Right atrium auricular region (tissue), 2 donors: ENCODE results near the gene GARIN5B. TPM values are rescaled to one million over a fixed set of nuclear protein-coding genes. Genes with fewer than 3 reads are reported as not detected.

Experiments
- DNase-seq: peaks from one replicate; pipeline ENCODE4 v3.0.0-alpha.2; 2019; ENCODE audit warnings: low spot score
- H3K27ac ChIP-seq, 2 donors: fragments of 200-600 bp; sonication (generic); 1 replicate in 1 of 2; 2 replicates in 1 of 2; pipeline ENCODE4 v1.5.1; 2016 to 2019
- H3K27me3 ChIP-seq, 2 donors: fragments of 200-600 bp; sonication (generic); one replicate each; pipeline versions ENCODE4 v1.5.1 to v1.6.0; 2017 to 2019
- H3K36me3 ChIP-seq: fragments of 200-600 bp; sonication (generic); one replicate; pipeline ENCODE4 v1.5.1; 2016
- H3K4me1 ChIP-seq, 2 donors: fragments of 200-600 bp; sonication (generic); one replicate each; pipeline versions ENCODE4 v1.5.1 to v1.6.0; 2017 to 2019
- H3K4me3 ChIP-seq, 2 donors: fragments of 200-600 bp; sonication (generic); 1 replicate in 1 of 2; 2 replicates in 1 of 2; pipeline ENCODE4 v1.5.1; 2017 to 2019; ENCODE audit warnings: mild to moderate bottlenecking in 1 of 2, moderate library complexity in 1 of 2
- H3K9me3 ChIP-seq, 2 donors: fragments of 200-600 bp; sonication (generic); one replicate each; pipeline ENCODE4 v1.5.1; 2019
- total RNA-seq, 2 donors: library from RNA; depleted of rRNA; stranded (reverse); fragments of >200 nt; gene quantifications; one replicate each; pipeline ENCODE4 v1.1.0, GENCODE V29; 2016
- TF ChIP-seq, protein P1 (sequence below), 2 donors: fragments of 200-600 bp; sonication (generic); IDR thresholded peaks; one replicate each; pipeline ENCODE4 v1.5.1; 2019; ENCODE audit warnings: antibody characterized with exemption in 2 of 2

The GARIN5B gene
- total RNA-seq, 2 donors from 2014 or later: not detected

DNA sequence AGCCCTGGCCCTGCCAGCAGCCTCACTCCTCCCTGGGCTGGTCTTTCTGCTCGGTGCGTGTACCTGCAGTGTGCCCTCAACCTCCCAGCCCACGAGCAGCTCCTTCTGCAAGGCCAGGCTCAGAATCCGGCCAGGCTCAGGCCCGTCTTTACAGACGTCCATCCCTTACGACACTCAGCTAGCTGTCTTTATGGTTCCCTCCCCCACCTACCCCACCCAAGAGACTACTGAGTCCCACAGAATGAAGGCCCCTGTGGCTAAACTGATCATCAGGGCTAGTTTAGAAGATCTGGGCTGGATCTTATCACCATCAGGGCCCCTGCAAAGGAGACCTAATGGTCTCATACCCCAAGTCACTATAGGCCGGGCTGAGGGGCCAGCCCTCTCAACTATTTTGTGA, 48.7 kb downstream of the GARIN5B start:
- Histone ChIP-seq H3K4me3 (no peak overlapping the region), H3K27me3 (no peaks in the 10 kb centered on the region)
- TF ChIP-seq, protein P1, sequence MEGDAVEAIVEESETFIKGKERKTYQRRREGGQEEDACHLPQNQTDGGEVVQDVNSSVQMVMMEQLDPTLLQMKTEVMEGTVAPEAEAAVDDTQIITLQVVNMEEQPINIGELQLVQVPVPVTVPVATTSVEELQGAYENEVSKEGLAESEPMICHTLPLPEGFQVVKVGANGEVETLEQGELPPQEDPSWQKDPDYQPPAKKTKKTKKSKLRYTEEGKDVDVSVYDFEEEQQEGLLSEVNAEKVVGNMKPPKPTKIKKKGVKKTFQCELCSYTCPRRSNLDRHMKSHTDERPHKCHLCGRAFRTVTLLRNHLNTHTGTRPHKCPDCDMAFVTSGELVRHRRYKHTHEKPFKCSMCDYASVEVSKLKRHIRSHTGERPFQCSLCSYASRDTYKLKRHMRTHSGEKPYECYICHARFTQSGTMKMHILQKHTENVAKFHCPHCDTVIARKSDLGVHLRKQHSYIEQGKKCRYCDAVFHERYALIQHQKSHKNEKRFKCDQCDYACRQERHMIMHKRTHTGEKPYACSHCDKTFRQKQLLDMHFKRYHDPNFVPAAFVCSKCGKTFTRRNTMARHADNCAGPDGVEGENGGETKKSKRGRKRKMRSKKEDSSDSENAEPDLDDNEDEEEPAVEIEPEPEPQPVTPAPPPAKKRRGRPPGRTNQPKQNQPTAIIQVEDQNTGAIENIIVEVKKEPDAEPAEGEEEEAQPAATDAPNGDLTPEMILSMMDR (IDR thresholded peaks at IDR 0.05): no peak

DNA sequence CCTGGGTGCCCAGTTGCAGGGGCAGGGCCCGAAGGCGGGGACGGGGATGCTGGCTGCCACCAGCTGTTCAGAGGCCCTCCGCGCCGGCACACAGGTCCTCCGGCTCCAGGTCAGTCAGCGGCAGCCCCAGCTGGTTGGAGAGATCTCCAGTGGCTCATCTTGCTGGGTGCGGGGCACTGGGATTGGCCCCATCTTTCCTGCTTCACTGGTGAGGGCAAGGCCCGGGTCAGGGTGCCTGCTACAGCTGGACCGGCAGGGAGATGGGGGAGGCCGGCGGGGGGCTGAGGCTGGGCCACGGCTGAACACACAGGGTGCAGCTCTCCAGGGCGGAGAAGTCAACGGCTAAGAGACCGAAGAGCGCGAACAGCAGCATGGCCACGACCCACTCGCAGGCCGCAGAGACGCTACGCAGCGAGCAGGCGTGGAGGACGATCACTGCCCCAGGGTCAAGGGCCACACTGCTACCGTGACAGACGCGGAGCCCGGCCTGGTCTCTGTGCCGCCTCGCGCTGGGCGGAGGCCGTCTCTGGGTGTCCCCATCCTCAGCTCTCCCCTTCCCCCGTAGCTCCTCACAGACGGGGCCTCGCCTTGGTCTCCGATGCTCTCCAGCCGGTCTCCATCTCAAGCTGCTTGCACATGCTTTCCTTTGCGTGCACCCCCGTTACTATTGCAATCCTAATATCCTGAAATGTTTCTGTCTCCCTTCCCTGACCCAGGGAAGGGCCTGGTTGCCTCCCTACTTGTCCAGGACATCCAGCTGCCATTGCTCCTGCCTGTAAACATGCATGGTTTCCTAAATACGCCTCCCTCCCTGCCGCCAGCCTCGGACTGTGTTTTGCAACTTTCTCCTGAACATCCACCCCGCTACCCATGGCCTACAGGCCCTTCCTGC, 50.2 kb downstream of the GARIN5B start:
- Histone ChIP-seq H3K4me1 (no peaks in the 10 kb centered on the region), H3K9me3 (no peaks in the 10 kb centered on the region), H3K27ac (no peak overlapping the region), H3K36me3 (peaks cover 8% of the 10 kb centered on the region), H3K4me3 (no peak overlapping the region), H3K27me3 (no peaks in the 10 kb centered on the region)
- TF ChIP-seq, protein P1 (IDR thresholded peaks at IDR 0.05): no peak
- no peak for DNase-seq

More for the DNA sequence above, 48.7 kb downstream of the GARIN5B start:
- Histone ChIP-seq H3K4me1 (no peaks in the 10 kb centered on the region), H3K27ac (no peak overlapping the region), H3K36me3 (peaks cover 6% of the 10 kb centered on the region), H3K9me3 (no peaks in the 10 kb centered on the region)
- no peak for DNase-seq

DNA sequence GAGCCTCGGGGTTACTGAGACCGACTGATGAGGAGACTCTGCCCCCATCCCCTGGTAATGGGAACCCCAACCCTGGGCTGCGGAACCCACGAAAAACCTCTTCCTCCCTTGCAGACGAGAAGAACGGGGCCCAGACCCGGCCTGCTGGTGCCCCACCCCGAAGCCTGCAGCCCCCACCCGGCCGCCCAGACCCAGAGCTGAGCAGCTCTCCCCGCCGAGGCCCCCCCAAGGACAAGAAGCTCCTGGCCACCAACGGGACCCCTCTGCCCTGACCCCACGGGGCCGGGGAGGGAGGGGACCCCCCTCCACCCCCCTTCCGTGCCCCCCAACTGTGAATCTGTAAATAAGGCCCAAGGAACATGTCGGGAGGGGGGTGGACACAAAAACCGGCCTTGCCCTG, 51.3 kb downstream of the GARIN5B start:
- no peaks in the 10 kb centered on the region for H3K27me3 ChIP-seq
- no peaks in the 10 kb centered on the region for H3K9me3 ChIP-seq
- TF ChIP-seq, protein P1 (IDR thresholded peaks at IDR 0.05): no peak
- peaks cover 14% of the 10 kb centered on the region for H3K36me3 ChIP-seq
- no peak overlapping the region for H3K4me3 ChIP-seq
- H3K27ac ChIP-seq: no peak overlapping the region
- no peaks in the 10 kb centered on the region for H3K4me1 ChIP-seq
- no peak for DNase-seq

DNA sequence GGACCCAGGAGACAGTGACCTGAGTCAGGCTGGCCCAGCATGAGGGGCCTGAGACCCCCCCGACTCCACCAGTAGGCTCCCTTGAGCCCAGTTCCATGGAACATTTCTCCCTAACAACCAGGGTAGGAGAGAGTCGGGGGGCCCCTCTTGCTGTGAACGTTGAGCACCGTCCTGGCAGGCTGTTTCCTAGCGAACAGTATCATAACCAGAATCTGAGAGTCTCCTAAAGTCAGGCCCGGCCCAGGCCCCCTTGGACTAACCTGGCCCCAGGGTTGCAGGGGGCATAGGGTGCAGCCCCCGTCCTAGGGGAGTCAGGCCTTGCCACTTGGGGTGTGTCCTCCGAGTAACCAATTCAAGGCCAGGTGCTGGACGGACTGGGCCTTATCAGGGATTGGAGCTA, 51.7 kb downstream of the GARIN5B start:
- Histone ChIP-seq H3K27me3 (no peaks in the 10 kb centered on the region), H3K36me3 (peaks cover 18% of the 10 kb centered on the region), H3K4me3 (no peak overlapping the region), H3K4me1 (no peaks in the 10 kb centered on the region), H3K27ac (no peak overlapping the region), H3K9me3 (no peaks in the 10 kb centered on the region)
- DNase-seq: no peak
- TF ChIP-seq, protein P1 (IDR thresholded peaks at IDR 0.05): no peak

DNA sequence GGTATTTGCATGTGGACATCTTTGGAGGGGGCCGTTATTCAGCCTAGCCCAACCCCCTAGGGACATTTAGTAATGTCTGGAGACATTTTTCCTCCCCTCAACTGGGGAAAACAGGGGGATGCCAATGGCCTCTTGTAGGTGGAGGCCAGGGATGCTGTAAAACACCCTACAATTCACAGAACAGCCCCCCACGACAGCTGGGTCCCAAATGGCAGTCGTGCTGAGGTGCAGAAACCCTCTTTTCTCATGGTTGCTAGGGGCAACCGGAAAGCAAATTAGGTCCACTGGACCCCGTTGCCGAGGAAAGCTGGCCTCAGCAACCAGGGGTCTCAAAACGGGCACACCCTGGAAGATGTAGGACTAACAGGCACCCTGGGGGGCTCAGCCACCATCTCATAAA, 52.6 kb downstream of the GARIN5B start:
- H3K27me3 ChIP-seq: no peaks in the 10 kb centered on the region
- no peak overlapping the region for H3K27ac ChIP-seq
- no peak overlapping the region for H3K4me3 ChIP-seq
- H3K36me3 ChIP-seq: peaks cover 21% of the 10 kb centered on the region
- TF ChIP-seq, protein P1 (IDR thresholded peaks at IDR 0.05): no peak
- DNase-seq: no peak
- H3K4me1 ChIP-seq: no peaks in the 10 kb centered on the region
- H3K9me3 ChIP-seq: no peaks in the 10 kb centered on the region
